OCI-LY1 (cell line): ENCODE measurements around the gene POU2F1.

ENCODE experiments used
- H2AFZ ChIP-seq: fragments of 200-600 bp; sonication (generic), shearing (Covaris generic); 2 replicates; pipeline ENCODE4 v1.6.0; 2014; ENCODE audit warnings: antibody characterized with exemption, mild to moderate bottlenecking, low read length
- H3F3A ChIP-seq: fragments of 200-600 bp; sonication (generic), shearing (Covaris generic); 2 replicates; pipeline ENCODE4 v1.6.0; 2014; ENCODE audit warnings: mild to moderate bottlenecking, antibody characterized with exemption, low read length, moderate library complexity; ENCODE audit not compliant: insufficient read depth
- H3K27ac ChIP-seq: fragments of 200-600 bp; sonication (generic); 2 replicates; pipeline ENCODE4 v1.5.1; 2014; ENCODE audit warnings: low read length, mixed run types, mild to moderate bottlenecking, low read depth; ENCODE audit not compliant: poor library complexity, severe bottlenecking
- H3K27me3 ChIP-seq: fragments of 200-600 bp; sonication (generic); 2 replicates; pipeline ENCODE4 v1.6.0; 2014; ENCODE audit warnings: antibody characterized with exemption, mild to moderate bottlenecking, low read length, moderate library complexity; ENCODE audit not compliant: insufficient read depth
- H3K36me3 ChIP-seq: fragments of 200-600 bp; sonication (generic); 2 replicates; pipeline ENCODE4 v1.6.1; 2014; ENCODE audit warnings: mild to moderate bottlenecking, antibody characterized with exemption, low read length, moderate library complexity, mixed read lengths; ENCODE audit not compliant: insufficient read depth
- H3K4me1 ChIP-seq: fragments of 200-600 bp; sonication (generic); 2 replicates; pipeline ENCODE4 v1.5.1; 2014; ENCODE audit warnings: mild to moderate bottlenecking, low read length, moderate library complexity; ENCODE audit not compliant: insufficient read depth, severe bottlenecking
- H3K4me2 ChIP-seq: fragments of 200-600 bp; sonication (generic), shearing (Covaris generic); 2 replicates; pipeline ENCODE4 v1.6.1; 2014; ENCODE audit warnings: low read length
- H3K4me3 ChIP-seq: fragments of 200-600 bp; sonication (generic); 2 replicates; pipeline ENCODE4 v1.5.1; 2014; ENCODE audit warnings: low read length, low read depth, mild to moderate bottlenecking, mixed read lengths; ENCODE audit not compliant: poor library complexity, severe bottlenecking
- H3K79me2 ChIP-seq: fragments of 200-600 bp; shearing (Covaris generic); 2 replicates; pipeline ENCODE4 v1.6.1; 2016; ENCODE audit warnings: mixed run types, low read length, mixed read lengths; ENCODE audit not compliant: insufficient read depth
- H3K9ac ChIP-seq: fragments of 200-600 bp; sonication (generic), shearing (Covaris generic); 2 replicates; pipeline ENCODE4 v1.6.1; 2014; ENCODE audit warnings: mild to moderate bottlenecking, low read length, mixed read lengths
- H3K9me2 ChIP-seq: fragments of 200-600 bp; sonication (generic), shearing (Covaris generic); 2 replicates; pipeline ENCODE4 v1.6.1; 2014; ENCODE audit warnings: low read depth, mild to moderate bottlenecking, low read length, mixed read lengths
- H3K9me3 ChIP-seq: fragments of 200-600 bp; shearing (Covaris generic); 2 replicates; pipeline ENCODE4 v1.6.1; 2014; ENCODE audit warnings: low read length, mixed read lengths
- H4K20me1 ChIP-seq: fragments of 200-600 bp; sonication (generic), shearing (Covaris generic); 2 replicates; pipeline ENCODE4 v1.6.0; 2016; ENCODE audit warnings: mild to moderate bottlenecking, low read length; ENCODE audit not compliant: insufficient read depth
- EZH2 ChIP-seq: fragments of 200-600 bp; sonication (generic), shearing (Covaris generic); IDR thresholded peaks from 2 replicates; pipeline ENCODE4 v1.8.0; 2017; ENCODE audit warnings: borderline replicate concordance, mixed run types, mild to moderate bottlenecking, antibody characterized with exemption, low read length, moderate library complexity, mixed read lengths
- TF ChIP-seq, protein P1 (sequence below): fragments of 200-600 bp; sonication (generic), shearing (Covaris generic); IDR thresholded peaks from 2 replicates; pipeline ENCODE4 v1.5.1; 2017; ENCODE audit warnings: mild to moderate bottlenecking, antibody characterized with exemption, low read length, moderate library complexity, mixed read lengths

POU2F1 gene

DNA sequence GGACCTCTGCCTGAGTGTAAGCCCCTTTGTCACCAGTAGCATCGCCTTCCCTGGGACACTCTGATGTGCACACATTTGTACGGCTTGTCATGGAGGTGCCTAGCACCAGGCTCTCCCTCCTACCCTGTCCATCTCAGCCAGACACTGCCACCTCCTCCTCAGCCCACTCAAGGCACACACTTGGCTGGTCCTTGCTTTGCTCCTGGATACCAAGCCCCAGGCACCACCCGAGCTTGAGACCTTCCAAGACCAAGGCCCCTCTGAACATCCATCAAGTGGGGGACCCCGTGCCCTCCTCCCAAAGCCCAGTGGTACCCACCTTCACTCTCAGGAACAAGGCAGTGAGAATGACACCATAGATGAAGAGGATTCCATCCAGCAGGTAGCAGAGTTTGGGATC, 219.7 kb downstream of the POU2F1 start:
- H3K4me1 ChIP-seq = peaks cover 36% of the 10 kb centered on the region
- TF ChIP-seq, protein P1, sequence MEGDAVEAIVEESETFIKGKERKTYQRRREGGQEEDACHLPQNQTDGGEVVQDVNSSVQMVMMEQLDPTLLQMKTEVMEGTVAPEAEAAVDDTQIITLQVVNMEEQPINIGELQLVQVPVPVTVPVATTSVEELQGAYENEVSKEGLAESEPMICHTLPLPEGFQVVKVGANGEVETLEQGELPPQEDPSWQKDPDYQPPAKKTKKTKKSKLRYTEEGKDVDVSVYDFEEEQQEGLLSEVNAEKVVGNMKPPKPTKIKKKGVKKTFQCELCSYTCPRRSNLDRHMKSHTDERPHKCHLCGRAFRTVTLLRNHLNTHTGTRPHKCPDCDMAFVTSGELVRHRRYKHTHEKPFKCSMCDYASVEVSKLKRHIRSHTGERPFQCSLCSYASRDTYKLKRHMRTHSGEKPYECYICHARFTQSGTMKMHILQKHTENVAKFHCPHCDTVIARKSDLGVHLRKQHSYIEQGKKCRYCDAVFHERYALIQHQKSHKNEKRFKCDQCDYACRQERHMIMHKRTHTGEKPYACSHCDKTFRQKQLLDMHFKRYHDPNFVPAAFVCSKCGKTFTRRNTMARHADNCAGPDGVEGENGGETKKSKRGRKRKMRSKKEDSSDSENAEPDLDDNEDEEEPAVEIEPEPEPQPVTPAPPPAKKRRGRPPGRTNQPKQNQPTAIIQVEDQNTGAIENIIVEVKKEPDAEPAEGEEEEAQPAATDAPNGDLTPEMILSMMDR = no peak
- no peak for TF ChIP-seq EZH2
- no peaks in the 10 kb centered on the region for H3K9me2 ChIP-seq
- no peaks in the 10 kb centered on the region for H3K9me3 ChIP-seq
- H2AFZ ChIP-seq = no peak overlapping the region
- no peaks in the 10 kb centered on the region for H3K27me3 ChIP-seq
- no peaks in the 10 kb centered on the region for H4K20me1 ChIP-seq
- no peak overlapping the region for H3K9ac ChIP-seq
- no peak overlapping the region for H3K4me3 ChIP-seq
- no peak overlapping the region for H3K4me2 ChIP-seq
- no peak overlapping the region for H3K27ac ChIP-seq
- H3K79me2 ChIP-seq = no peaks in the 10 kb centered on the region
- H3F3A ChIP-seq = no peaks in the 10 kb centered on the region
- H3K36me3 ChIP-seq = peaks cover 4% of the 10 kb centered on the region; the same call in 1 of the 2 replicates

DNA sequence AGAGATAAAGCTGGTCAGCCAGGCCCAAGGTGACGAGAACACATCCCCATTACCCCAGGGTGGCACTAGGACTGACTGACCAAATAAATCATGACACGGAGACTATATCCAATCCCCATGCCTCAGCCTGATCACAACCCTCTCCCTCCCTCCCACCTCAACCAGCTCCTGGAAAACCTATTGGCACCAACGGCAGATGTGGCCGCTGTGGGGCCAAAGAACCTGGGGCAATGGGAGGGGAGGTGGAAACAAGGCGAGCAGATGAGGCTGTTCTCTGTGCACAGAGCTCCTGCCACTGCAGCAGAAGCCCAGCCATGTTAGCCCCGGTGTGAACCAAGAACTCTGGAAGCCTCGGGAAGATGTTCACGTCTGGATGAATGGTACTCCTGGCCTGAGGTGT, 220.1 kb downstream of the POU2F1 start:
- Histone ChIP-seq H4K20me1 (no peaks in the 10 kb centered on the region), H3K27me3 (no peaks in the 10 kb centered on the region), H2AFZ (no peak overlapping the region), H3K4me3 (no peak overlapping the region), H3K9ac (no peak overlapping the region), H3K27ac (no peak overlapping the region), H3K4me1 (peaks cover 40% of the 10 kb centered on the region), H3K36me3 (peaks cover 4% of the 10 kb centered on the region; the same call in 1 of the 2 replicates), H3F3A (no peaks in the 10 kb centered on the region), H3K9me3 (no peaks in the 10 kb centered on the region), H3K4me2 (no peak overlapping the region), H3K9me2 (no peaks in the 10 kb centered on the region), H3K79me2 (no peaks in the 10 kb centered on the region)
- TF ChIP-seq, protein P1 = no peak
- no peak for TF ChIP-seq EZH2

DNA sequence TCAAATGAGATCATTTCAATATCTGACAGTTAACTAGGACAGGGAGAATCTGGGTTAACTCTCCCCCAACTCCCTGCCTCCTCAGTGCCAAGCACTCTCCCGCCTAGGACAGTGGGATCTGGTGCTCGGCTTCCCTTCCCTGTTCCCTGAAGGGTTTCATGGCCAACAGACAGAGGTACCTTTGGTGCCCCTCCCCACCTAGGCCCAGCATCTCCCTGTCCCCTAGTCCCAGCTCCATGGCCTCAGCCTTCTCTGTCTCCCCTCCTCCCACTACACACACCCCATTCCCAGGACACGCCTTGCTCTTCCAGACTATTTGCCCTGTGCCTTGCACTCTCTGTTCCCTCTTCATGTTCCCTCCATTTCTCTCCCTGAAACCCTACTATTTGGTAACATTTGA, 220.5 kb downstream of the POU2F1 start:
- H3K9me2 ChIP-seq = no peaks in the 10 kb centered on the region
- no peak overlapping the region for H3K4me3 ChIP-seq
- no peaks in the 10 kb centered on the region for H3F3A ChIP-seq
- H2AFZ ChIP-seq = no peak overlapping the region
- H3K9me3 ChIP-seq = no peaks in the 10 kb centered on the region
- no peaks in the 10 kb centered on the region for H3K79me2 ChIP-seq
- no peaks in the 10 kb centered on the region for H3K27me3 ChIP-seq
- TF ChIP-seq, protein P1 = no peak
- no peak for TF ChIP-seq EZH2
- H3K27ac ChIP-seq = no peak overlapping the region
- no peaks in the 10 kb centered on the region; the same call in 1 of the 2 replicates for H3K36me3 ChIP-seq
- H3K4me2 ChIP-seq = no peak overlapping the region
- H3K4me1 ChIP-seq = peaks cover 44% of the 10 kb centered on the region
- H3K9ac ChIP-seq = no peak overlapping the region
- no peaks in the 10 kb centered on the region for H4K20me1 ChIP-seq
